ENCODE data around the gene SMARCA1. TPM values are rescaled to one million over a fixed set of nuclear protein-coding genes. Genes with fewer than 3 reads are reported as not detected.

The SMARCA1 gene
- total and polyA plus RNA-seq, 9 donors, result 59.8 to 92.1 (median 82.9) TPM

GRCh38 chrX:129462707-129463106, 60.6 kb downstream of the SMARCA1 start:
- no peaks in the 10 kb centered on the region for H3K4me1 ChIP-seq (ENCODE audit: control insufficient read depth, insufficient read depth, low read length)
- no peaks in the 10 kb centered on the region for H3K9me3 ChIP-seq (replicated peaks; ENCODE audit: control insufficient read depth, low read depth, low read length)
- H3K4me3 ChIP-seq (ENCODE audit: low read length), result no peak overlapping the region
- no peaks in the 10 kb centered on the region for H3K27me3 ChIP-seq (ENCODE audit: control insufficient read depth, insufficient read depth, low read length)
- DNase-seq, result no peak
- no peak overlapping the region for H3K27ac ChIP-seq (ENCODE audit: low read length)
- no CpG with 5 or more reads among the region's 3 CpGs for WGBS (ENCODE audit: insufficient coverage)
- H3K36me3 ChIP-seq (ENCODE audit: control insufficient read depth, insufficient read depth, low read length), result peaks cover 4% of the 10 kb centered on the region

GRCh38 chrX:129461801-129462456, 61.4 kb downstream of the SMARCA1 start:
- no CpG with 5 or more reads among the region's 3 CpGs for WGBS (ENCODE audit: insufficient coverage)
- Histone ChIP-seq H3K36me3 (ENCODE audit: control insufficient read depth, insufficient read depth, low read length) (peaks cover 4% of the 10 kb centered on the region), H3K27ac (ENCODE audit: low read length) (no peak overlapping the region), H3K4me3 (ENCODE audit: low read length) (no peak overlapping the region), H3K4me1 (ENCODE audit: control insufficient read depth, insufficient read depth, low read length) (no peaks in the 10 kb centered on the region), H3K9me3 (replicated peaks; ENCODE audit: control insufficient read depth, low read depth, low read length) (no peaks in the 10 kb centered on the region), H3K27me3 (ENCODE audit: control insufficient read depth, insufficient read depth, low read length) (no peaks in the 10 kb centered on the region)
- no peak for DNase-seq

GRCh38 chrX:129452523-129452922, 70.8 kb downstream of the SMARCA1 start:
- no peaks in the 10 kb centered on the region for H3K9me3 ChIP-seq (replicated peaks; ENCODE audit: control insufficient read depth, low read depth, low read length)
- H3K36me3 ChIP-seq (ENCODE audit: control insufficient read depth, insufficient read depth, low read length), result no peaks in the 10 kb centered on the region
- H3K4me1 ChIP-seq (ENCODE audit: control insufficient read depth, insufficient read depth, low read length), result no peaks in the 10 kb centered on the region
- H3K27me3 ChIP-seq (ENCODE audit: control insufficient read depth, insufficient read depth, low read length), result no peaks in the 10 kb centered on the region
- DNase-seq, result no peak
- H3K27ac ChIP-seq (ENCODE audit: low read length), result no peak overlapping the region
- H3K4me3 ChIP-seq (ENCODE audit: low read length), result no peak overlapping the region
- WGBS (ENCODE audit: insufficient coverage), result 60% methylated on average over 1 of the region's 6 CpGs

GRCh38 chrX:129450123-129450522, 73.2 kb downstream of the SMARCA1 start:
- Histone ChIP-seq H3K9me3 (replicated peaks; ENCODE audit: control insufficient read depth, low read depth, low read length) (no peaks in the 10 kb centered on the region), H3K4me3 (ENCODE audit: low read length) (no peak overlapping the region), H3K4me1 (ENCODE audit: control insufficient read depth, insufficient read depth, low read length) (no peaks in the 10 kb centered on the region), H3K36me3 (ENCODE audit: control insufficient read depth, insufficient read depth, low read length) (peaks cover 4% of the 10 kb centered on the region), H3K27ac (ENCODE audit: low read length) (no peak overlapping the region), H3K27me3 (ENCODE audit: control insufficient read depth, insufficient read depth, low read length) (no peaks in the 10 kb centered on the region)
- DNase-seq, result no peak
- WGBS (ENCODE audit: insufficient coverage), result no CpG with 5 or more reads among the region's 4 CpGs

GRCh38 chrX:129449148-129449547, 74.1 kb downstream of the SMARCA1 start:
- Histone ChIP-seq H3K27me3 (ENCODE audit: control insufficient read depth, insufficient read depth, low read length) (no peaks in the 10 kb centered on the region), H3K36me3 (ENCODE audit: control insufficient read depth, insufficient read depth, low read length) (peaks cover 5% of the 10 kb centered on the region), H3K4me1 (ENCODE audit: control insufficient read depth, insufficient read depth, low read length) (no peaks in the 10 kb centered on the region), H3K4me3 (ENCODE audit: low read length) (no peak overlapping the region), H3K9me3 (replicated peaks; ENCODE audit: control insufficient read depth, low read depth, low read length) (no peaks in the 10 kb centered on the region), H3K27ac (ENCODE audit: low read length) (no peak overlapping the region)
- DNase-seq, result no peak
- WGBS (ENCODE audit: insufficient coverage), result no CpG with 5 or more reads among the region's 2 CpGs

GRCh38 chrX:129445436-129445835, 77.9 kb downstream of the SMARCA1 start:
- peak; percentile 11 for DNase-seq
- Histone ChIP-seq H3K9me3 (replicated peaks; ENCODE audit: control insufficient read depth, low read depth, low read length) (no peaks in the 10 kb centered on the region), H3K27me3 (ENCODE audit: control insufficient read depth, insufficient read depth, low read length) (no peaks in the 10 kb centered on the region), H3K4me1 (ENCODE audit: control insufficient read depth, insufficient read depth, low read length) (no peaks in the 10 kb centered on the region), H3K36me3 (ENCODE audit: control insufficient read depth, insufficient read depth, low read length) (peaks cover 5% of the 10 kb centered on the region), H3K27ac (ENCODE audit: low read length) (no peak overlapping the region), H3K4me3 (ENCODE audit: low read length) (no peak overlapping the region)

GRCh38 chrX:129433945-129434344, 89.3 kb downstream of the SMARCA1 start:
- peaks cover 7% of the 10 kb centered on the region for H3K36me3 ChIP-seq (ENCODE audit: control insufficient read depth, insufficient read depth, low read length)
- H3K4me3 ChIP-seq (ENCODE audit: low read length), result no peak overlapping the region
- WGBS (ENCODE audit: insufficient coverage), result no CpG with 5 or more reads among the region's 3 CpGs
- H3K27me3 ChIP-seq (ENCODE audit: control insufficient read depth, insufficient read depth, low read length), result no peaks in the 10 kb centered on the region
- H3K9me3 ChIP-seq (replicated peaks; ENCODE audit: control insufficient read depth, low read depth, low read length), result no peaks in the 10 kb centered on the region
- no peak overlapping the region for H3K27ac ChIP-seq (ENCODE audit: low read length)
- no peaks in the 10 kb centered on the region for H3K4me1 ChIP-seq (ENCODE audit: control insufficient read depth, insufficient read depth, low read length)
- no peak for DNase-seq

GRCh38 chrX:129433461-129433860, 89.8 kb downstream of the SMARCA1 start:
- no peak for DNase-seq
- peaks cover 7% of the 10 kb centered on the region for H3K36me3 ChIP-seq (ENCODE audit: control insufficient read depth, insufficient read depth, low read length)
- no peaks in the 10 kb centered on the region for H3K9me3 ChIP-seq (replicated peaks; ENCODE audit: control insufficient read depth, low read depth, low read length)
- WGBS (ENCODE audit: insufficient coverage), result no CpG with 5 or more reads among the region's 2 CpGs
- no peaks in the 10 kb centered on the region for H3K4me1 ChIP-seq (ENCODE audit: control insufficient read depth, insufficient read depth, low read length)
- H3K27me3 ChIP-seq (ENCODE audit: control insufficient read depth, insufficient read depth, low read length), result no peaks in the 10 kb centered on the region
- no peak overlapping the region for H3K4me3 ChIP-seq (ENCODE audit: low read length)
- H3K27ac ChIP-seq (ENCODE audit: low read length), result no peak overlapping the region

GRCh38 chrX:129427267-129427666, 96.0 kb downstream of the SMARCA1 start:
- peaks cover 10% of the 10 kb centered on the region for H3K9me3 ChIP-seq (replicated peaks; ENCODE audit: control insufficient read depth, low read depth, low read length)

GRCh38 chrX:129423191-129423590, 100.1 kb downstream of the SMARCA1 start:
- Histone ChIP-seq H3K36me3 (ENCODE audit: control insufficient read depth, insufficient read depth, low read length) (peaks cover 7% of the 10 kb centered on the region), H3K27ac (ENCODE audit: low read length) (no peak overlapping the region), H3K9me3 (replicated peaks; ENCODE audit: control insufficient read depth, low read depth, low read length) (peaks cover 10% of the 10 kb centered on the region), H3K27me3 (ENCODE audit: control insufficient read depth, insufficient read depth, low read length) (no peaks in the 10 kb centered on the region), H3K4me1 (ENCODE audit: control insufficient read depth, insufficient read depth, low read length) (no peaks in the 10 kb centered on the region), H3K4me3 (ENCODE audit: low read length) (no peak overlapping the region)
- 80% methylated on average over 1 of the region's 4 CpGs for WGBS (ENCODE audit: insufficient coverage)
- no peak for DNase-seq

More at GRCh38 chrX:129427267-129427666, 96.0 kb downstream of the SMARCA1 start:
- H3K4me1 ChIP-seq (ENCODE audit: control insufficient read depth, insufficient read depth, low read length), result no peaks in the 10 kb centered on the region
- H3K27ac ChIP-seq (ENCODE audit: low read length), result no peak overlapping the region
- DNase-seq, result no peak
- no peaks in the 10 kb centered on the region for H3K27me3 ChIP-seq (ENCODE audit: control insufficient read depth, insufficient read depth, low read length)
- peaks cover 7% of the 10 kb centered on the region for H3K36me3 ChIP-seq (ENCODE audit: control insufficient read depth, insufficient read depth, low read length)
- 78% methylated on average over 1 of the region's 1 CpG for WGBS (ENCODE audit: insufficient coverage)
- no peak overlapping the region for H3K4me3 ChIP-seq (ENCODE audit: low read length)

- no peak overlapping the region for H3K27ac ChIP-seq (ENCODE audit: low read length)
- no peak overlapping the region for H3K4me3 ChIP-seq (ENCODE audit: low read length)
- DNase-seq, result no peak
- H3K36me3 ChIP-seq (ENCODE audit: control insufficient read depth, insufficient read depth, low read length), result no peaks in the 10 kb centered on the region
- H3K9me3 ChIP-seq (replicated peaks; ENCODE audit: control insufficient read depth, low read depth, low read length), result no peaks in the 10 kb centered on the region
- H3K4me1 ChIP-seq (ENCODE audit: control insufficient read depth, insufficient read depth, low read length), result no peaks in the 10 kb centered on the region
- 64% methylated on average over 2 of the region's 2 CpGs for WGBS (ENCODE audit: insufficient coverage)
- H3K27me3 ChIP-seq (ENCODE audit: control insufficient read depth, insufficient read depth, low read length), result no peaks in the 10 kb centered on the region
These were observed 118.7 kb downstream of the SMARCA1 start for GRCh38 chrX:129404670-129405008.
